Activated T-cell treated with anti-CD3 and anti-CD28 coated beads for 48 hours (primary cell): ENCODE results near the gene CD48.
"Not testable (repeated sequence)": the region's sequence is repeated elsewhere in the genome, so short reads cannot be mapped to it uniquely, and the experiment has no call there.

Experiments used
- DNase-seq: peaks from one replicate; pipeline ENCODE4 v3.0.0-alpha.2; 2020; ENCODE audit warnings: low read depth

CD48 gene

DNA sequence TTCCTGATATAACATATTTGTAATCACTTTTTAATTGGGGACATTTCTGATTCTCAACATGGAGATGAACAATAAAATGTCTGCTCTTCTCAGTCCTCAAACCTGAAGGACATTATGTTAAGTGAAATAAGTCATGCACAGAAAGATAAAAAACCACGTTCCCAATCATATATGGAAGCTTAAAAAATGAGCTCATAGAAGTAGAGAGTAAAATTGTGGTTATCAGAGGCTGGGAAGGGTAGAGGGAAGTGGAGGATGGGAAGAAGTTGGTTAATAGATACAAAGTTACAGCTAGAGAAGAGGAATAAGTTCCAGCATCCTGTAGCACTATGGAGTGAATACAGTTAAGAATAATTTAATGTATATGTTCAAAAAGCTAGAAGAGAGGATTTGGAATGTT, 1.5 kb upstream of the CD48 start:
- DNase-seq = no peak

DNA sequence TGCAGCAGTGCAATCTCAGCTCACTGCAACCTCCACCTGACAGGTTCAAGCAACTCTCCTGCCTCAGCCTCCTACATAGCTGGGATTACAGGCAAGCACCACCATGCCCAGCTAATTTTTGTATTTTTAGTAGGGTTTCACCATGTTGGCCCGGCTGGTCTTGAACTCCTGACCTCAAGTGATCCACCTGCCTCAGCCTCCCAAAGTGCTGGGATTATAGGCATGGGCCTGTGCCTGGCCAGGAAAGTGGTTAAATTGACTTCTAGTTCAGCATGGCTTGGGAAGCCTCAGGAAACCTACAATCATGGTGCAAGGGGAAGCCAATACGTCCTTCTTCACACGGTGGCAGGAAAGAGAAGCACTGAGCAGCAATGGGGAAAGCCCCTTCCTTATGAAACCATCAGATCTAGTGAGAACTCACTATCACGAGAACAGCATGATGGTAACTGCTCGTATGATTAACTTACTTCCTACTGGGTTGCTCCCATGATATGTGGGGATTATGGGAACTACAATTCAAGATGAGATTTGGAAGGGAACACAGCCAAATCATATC, 981 bp upstream of the CD48 start:
- DNase-seq = peak; percentile 22

DNA sequence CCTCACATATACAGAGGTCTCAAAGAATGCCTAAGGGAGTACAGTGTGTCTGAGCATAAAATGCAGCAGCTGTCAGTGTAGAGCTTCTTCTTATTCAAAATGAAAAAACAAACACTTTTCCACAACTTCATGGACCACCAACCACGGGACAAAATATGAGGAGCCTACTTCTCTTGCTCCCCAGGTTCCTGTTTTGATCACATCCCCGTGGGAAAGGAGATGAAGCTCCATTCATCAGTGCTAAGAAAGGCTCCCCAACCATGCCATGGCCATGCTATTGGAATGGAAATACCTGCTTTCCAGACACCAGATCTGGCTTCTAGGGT, 383 bp downstream of the CD48 start:
- no peak for DNase-seq

DNA sequence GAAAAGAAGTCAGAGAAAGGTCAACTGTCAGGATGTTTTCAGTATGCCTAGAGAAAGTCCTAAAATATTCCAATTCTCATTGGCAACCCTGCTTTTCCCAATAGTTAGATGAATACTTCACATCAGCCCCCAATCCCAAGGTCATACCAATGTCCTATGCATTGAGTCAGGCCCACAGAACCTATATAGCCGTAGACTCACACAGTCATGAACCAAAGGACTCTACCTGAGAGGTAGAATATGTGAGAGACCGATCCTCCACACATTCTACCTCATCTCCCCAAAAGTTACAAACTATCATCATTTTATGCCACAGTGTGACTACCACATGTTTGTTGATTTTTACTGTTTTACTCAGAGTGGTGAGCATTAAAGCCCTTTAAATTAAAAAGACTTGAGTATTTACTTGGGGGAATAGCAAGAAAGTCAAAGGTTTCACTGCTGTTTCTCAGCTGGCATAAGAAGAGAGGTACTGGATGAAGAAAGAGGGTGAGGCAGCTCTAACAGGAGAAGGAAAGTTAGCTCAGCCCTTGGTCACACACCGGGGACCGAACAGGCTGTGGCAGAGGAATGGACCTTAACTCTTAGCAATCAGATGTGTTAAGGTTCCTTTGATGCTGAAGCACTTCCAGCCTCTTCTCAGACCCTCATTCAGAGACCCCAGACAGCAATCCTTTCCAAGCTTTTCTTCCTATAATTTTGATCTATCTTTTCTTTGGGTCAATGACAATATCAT, 937 bp downstream of the CD48 start:
- no peak for DNase-seq

DNA sequence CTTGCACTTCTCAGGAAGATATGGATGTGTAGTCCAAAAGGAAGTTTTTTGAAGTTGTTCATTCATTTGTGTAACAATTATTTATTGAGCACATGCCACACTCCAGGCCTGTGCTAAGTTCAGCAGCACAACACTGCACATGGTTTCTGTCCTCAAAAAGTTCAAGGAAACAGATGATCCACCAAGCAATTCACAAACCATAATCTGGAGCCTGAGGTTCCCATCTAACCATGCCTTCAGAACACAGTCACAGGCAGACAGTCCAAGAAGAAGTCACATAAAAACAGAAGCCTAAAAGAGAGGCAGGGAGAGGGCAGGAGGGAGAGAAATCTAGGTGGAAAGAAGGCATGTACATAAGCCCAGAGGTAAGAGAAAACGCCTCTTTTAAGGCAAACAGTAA, 1.9 kb downstream of the CD48 start:
- DNase-seq = no peak

DNA sequence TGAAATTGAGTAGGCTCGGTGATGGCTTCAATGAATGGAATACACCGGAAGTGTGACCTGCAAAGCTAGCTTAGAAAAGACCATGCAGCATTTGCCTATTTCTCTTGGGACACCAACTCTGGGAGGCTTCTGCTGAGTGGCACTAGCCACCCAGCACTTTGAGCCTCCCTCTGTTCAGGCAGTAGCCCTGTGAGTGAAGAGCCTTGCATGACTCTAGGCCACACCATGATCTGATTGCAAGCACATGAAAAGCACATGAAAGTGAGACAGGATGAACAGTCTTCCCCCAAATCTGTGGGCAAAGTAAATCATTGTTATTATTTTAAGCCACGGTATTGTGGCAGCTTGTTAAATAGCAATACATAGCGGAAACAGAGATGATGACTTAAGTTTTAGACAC, 2.8 kb downstream of the CD48 start:
- no peak for DNase-seq

DNA sequence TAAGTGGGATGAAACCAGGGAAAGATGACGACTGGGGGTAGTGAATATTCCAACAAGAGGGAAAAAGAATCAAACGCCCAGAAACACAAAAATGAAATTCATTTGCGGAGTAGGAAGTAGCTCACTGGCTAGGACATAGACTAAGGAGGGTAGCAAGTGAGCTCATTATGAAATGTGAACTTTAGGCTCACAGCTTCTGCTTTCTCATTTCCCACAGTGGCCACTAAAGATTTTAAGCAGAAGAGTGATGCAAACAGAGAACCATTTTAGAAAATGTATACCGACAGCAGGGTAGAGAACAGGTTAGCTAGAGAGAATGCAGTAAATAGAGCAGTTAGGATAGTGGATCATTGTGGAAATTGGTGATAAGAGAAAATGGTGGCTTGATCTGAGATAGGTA, 3.5 kb downstream of the CD48 start:
- DNase-seq = no peak

DNA sequence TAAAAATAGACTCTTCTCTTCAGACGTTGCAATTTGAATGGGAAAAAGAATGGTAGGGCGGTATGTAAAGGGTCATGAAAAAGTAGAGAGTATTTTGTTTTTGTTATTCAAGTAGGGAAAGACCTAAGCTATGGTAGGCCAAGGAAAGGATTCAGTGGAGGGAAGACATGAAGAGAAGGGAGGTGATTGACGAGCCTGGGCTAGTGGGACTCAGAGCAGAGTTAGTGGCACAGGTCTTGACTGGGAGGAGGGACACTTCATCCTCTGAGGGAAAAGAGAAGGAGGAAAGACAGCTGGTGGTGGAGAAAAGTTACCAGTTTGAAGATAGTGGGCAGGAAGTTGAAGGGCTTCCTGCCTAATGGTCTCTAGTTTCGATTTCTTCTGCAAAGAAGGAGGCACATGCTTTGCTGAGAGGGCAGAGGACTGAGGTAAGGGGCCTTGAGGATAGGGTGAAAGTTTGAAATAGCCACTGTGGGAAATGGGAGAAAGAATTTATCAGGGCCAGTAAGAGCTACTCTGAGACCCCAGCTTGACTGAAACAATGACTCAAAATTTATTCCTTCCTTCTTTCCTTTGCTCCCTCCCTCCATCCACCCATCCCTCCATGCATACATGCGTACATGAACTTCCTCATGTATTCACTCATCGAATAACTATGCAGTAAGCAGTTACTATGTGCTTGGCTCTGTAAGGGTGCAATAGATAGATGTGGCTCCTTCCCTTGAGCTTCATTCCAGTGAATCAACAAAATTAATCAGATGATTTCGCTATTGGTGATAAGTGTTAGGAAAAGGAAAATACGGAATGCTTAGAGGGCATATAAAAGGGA, 4.2 kb downstream of the CD48 start:
- no peak for DNase-seq

DNA sequence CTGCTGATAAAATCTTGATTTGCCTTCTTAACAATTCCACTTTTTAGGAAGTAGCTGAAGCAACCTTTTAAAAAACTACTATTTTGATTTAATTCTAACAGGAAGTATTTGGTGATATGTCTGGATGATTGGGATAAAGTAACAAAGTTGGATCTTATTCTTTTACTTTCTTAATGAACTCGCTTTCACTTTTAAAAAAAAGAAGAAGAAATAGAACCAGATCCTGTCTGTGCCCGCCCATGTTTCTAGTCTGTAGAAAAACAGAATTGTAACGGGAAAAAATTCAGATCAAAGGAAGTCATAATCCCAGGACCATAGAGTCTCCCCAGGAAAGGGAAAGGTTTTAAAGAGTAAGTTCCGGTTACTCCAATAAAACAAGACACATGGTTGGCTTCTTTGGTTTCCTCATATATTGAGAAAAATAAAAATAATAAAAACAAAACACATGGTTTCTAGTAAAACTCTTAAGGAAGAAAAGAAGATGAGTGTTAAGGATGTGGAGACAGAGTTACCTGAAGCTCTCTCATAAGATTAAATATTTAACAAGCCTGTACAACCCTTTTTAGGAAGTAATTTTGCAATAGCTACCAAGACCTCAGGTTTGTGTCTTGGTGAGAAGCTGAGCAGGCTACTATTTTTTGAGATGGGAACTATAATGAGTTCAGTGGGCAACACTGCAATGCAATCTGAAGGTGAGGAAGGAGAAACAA, 4.9 kb downstream of the CD48 start:
- no peak for DNase-seq

DNA sequence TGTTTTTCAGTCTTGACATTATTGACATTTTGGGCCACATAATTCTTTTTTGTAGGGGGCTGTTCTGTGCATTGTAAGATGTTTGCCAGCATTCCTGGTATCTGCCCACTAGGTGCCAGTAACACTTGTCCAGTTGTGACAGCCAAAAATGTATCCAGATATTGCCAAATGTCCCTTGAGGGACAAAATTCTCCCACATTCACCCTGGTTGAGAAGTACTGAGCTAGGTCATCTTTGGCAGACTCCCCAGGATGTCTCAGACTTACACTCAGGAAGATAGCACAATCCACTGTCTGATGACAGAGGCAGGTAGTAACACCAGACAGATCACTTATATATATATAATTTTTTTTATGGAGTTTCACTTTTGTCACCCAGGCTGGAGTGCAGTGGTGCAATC, 5.9 kb downstream of the CD48 start:
- no peak for DNase-seq

DNA sequence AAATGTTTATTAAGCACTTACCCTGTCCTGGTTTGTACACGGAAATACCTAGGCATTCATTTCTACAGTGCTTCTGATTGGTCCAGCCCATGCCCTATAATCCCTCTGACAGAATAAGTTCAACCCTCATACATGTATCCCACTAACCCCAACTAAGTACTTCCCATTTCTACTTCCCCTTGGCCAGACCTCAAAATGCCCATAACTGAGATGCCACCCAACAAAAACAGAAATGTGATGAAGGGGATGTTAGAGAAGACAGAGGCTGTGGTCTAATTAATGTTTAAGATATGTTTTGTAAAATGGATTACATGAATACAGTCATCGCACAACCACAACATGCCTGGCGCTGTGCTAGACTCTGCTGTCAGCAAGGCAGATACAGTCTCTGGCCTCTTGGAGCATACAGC, 6.4 kb downstream of the CD48 start:
- DNase-seq = not testable (repeated sequence)

DNA sequence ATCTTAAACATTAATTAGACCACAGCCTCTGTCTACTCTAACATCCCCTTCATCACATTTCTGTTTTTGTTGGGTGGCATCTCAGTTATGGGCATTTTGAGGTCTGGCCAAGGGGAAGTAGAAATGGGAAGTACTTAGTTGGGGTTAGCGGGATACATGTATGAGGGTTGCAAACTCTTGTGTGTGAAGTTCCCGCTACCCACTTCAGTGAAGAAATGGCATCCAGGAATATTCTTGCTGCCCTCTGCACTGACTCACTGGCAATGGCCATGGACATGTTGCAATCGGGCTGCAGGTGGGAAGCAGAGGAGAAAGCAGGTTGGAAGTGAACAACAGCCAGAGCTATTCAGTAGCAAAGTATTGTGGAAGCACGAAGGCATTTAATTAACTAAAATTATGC, 7.4 kb downstream of the CD48 start:
- no peak for DNase-seq

DNA sequence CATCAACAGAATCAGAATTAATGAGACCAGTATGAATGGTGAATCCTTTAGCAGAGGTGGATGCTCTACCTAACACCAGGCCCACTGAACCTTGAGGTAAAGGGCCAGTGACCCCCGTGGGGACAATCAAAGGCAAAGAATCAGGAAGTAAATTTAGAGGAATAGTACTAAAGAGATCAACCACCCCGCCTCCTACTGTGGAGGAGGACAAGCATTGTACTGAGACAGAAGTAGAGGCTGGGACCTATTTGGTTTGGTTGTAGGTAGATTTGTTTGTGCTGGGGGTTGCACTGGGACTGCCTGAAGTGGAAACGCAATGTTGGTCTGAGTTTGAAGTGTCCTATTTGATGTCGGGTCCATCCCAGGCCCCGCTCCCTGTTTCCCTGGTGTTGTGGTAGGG, 9.5 kb downstream of the CD48 start:
- no peak for DNase-seq

DNA sequence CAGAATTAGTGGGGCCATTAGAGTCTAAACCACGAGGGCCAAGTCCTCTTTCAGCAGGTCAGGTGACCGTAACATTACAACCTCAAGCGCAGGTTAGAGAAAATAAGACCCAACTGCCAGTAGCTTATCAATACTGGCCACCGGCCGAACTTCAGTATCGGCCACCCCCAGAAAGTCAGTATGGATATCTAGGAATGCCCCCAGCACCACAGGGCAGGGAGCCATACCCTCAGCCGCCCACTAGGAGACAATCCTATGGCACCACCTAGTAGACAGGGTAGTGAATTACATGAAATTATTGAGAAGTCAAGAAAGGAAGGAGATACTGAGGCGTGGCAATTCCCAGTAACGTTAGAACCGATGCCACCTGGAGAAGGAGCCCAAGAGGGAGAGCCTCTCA, 19.2 kb downstream of the CD48 start:
- not testable (repeated sequence) for DNase-seq

DNA sequence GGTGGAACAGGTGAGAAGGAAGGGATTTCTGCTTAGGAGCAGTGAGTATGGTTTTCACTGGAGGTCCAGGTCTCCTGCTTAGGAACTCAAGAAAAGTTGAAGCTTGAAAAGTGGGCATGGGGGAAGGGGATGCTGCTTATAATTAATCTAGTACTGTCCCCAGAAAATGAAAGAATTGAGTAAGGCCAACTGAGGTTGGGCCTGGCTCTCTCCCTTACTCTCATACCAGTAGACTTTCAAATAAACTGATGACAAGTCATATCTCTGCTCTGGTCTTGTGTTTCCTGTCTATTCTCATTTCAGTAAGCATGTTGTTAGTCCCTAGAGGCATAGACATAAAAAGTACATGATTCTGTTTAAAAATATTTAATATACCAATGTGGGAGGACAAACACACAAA, 26.4 kb downstream of the CD48 start:
- no peak for DNase-seq

DNA sequence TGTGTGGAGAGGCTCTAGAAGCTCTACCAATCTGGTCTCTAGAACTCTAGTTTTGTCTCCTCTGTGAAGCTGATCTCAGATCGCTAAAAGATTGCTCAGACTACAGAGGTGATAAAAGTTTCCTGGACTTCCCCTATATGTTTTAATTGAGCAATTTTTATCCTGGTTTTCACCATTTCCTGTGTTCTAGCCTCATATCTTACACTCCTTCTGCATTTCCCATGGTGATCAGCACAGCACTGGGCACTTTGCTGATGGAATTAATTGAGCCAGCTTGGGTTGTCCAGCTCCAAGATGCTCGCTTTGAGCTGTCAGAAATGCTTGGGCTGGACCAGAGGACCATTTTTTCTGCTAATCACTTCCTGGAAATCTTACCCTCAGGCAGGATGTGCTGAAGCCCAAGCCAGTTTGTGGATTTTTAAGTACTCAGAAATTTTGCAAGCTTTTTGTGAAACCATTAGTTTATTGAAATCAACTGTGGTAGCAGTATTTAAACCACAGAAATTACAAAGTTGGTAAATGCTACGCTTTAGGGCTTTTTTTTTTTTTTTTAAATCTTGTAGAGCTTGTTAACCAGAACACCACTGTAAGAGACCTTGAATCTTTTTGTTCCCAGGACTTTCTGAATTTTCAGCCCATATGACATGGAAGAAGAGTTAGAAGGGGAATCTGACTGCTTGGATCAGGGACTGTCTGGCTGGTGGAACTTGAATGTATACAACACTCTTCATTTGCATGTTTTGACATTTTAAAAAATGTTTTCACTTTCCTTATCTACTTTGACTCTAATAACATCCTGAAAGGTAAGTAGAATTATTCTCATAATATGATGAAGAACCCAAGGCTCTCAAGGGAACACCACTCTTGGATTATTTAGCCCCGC, 28.4 kb downstream of the CD48 start:
- no peak for DNase-seq

DNA sequence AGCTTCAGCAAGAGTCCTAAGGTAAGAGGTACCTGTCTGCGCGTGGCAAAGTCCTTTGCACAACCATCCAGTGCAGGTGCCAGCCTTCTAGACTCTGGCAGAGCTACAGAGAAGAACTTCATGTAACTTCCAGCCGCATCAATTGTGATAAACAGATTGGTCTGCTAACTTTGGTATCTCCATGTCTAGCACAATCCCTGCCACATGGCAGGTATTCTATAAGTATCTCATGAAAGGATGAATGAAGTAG, 29.8 kb downstream of the CD48 start:
- DNase-seq = no peak

DNA sequence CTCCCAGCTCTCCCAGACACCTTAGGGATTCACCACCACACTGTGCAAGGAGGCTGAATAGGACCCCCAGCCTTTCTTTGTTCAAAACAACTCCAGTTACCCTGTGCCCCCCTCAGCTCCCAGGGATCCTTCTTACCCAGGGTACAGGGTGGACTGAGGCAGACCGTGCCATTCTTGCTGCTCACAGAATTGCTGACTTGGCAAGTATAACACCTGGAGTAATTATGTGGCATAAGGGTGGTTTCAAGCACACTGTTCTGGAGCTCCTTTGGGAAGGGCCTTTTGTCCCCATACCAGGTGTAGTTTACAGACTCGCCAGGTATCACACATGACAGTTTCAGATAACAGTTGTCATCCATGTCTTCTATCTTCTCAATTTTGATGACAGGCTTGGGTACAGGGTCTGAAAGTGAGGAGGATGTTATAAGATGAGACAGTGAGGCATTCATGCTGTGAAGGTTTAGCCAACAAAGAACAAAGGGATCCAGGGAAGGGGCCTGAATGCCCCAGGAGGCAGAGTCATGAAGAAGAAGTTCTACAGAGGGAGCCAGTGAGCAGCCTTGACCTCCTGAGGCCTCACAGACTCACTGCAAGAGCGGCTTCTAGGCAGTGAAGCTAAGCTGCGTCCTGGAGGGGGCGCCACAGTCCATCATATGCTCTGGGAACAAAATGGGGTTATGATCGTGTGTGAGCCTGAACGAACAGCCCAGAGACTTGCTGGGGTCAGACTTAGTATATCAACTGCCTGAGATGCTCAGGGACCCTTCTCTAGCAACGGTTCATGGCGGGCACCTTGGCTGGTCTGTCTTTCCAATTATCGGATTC, 30.3 kb downstream of the CD48 start:
- peak; percentile 83 for DNase-seq

DNA sequence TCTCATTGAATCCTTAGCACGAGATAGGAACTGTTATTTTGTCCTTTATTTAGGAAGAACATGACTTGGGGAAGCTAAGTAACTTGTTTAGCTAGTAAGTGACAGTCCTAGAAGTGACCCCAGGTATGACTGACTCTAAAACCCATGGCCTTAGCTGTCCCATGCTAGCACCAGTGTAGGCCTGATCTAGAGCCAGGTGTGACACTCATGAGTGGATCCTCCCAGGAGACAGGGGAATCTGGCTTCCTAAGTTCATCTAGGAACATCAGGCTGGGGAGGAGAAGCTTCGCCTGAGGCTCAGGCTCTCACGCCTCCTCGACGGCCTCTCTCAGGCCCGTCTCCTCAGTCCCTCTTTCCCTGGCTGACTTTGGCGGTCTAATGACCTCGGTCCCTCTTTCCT, 31.2 kb downstream of the CD48 start:
- DNase-seq = no peak

DNA sequence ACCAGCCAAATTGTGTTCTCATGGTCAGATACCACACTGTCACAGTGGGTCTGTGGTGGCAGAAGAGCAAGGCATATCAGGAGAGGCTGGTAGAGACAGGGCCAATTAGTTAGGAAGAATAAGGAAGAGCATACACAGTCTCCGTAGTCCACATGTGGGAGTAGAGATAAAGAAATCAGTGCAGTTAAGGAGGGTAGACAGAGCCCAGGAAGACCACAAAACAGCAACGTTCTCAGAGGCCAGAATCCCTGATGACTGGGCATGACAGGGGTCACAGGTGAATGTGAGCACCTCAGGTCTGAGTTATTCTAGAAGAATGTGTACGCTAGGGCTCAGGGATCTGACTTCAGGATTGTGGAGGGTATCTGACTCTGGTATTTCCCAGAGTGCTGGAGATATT, 31.7 kb downstream of the CD48 start:
- no peak for DNase-seq

DNA sequence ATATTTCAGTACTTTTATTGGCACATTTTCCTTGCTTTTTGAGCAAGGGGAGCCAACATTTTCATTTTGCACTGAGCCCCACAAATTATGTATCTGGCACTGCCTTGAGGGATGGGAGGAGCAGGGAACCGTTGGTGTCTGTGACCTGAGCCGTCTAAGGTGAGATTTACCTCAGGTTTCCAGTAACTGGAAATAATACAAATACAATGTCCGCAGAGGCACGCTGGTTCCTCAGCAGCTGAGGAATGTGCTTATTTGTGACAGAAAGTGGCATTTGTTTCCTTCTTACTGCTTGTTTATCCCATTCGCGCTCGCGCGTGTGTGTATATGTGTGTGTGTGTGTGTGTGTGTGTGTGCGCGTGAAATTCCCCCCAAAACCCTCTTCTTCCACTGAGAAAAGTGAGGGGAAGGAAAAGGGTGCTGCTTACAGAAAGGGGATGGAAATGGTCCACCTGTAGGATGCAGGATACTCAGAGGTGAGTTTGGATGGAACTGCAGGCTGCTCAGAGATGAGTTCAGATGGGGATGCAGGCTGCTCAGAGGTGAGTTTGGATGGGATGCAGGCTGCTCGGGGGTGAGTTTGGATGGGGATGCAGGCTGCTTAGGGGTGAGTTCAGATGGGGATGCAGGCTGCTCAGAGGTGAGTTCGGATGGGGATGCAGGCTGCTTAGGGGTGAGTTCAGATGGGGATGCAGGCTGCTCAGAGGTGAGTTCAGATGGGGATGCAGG, 34.6 kb downstream of the CD48 start:
- DNase-seq = no peak
